Effector memory CD8-positive, alpha-beta T cell (primary cell): ENCODE measurements around the gene HSPB7.
"Not testable (repeated sequence)": the region's sequence is repeated elsewhere in the genome, so short reads cannot be mapped to it uniquely, and the experiment has no call there.

ENCODE experiments used
- ATAC-seq: fragments of 150-1000 bp; cut with Tn5 transposase; replicated peaks from 2 replicates; pipeline ENCODE4 v1.10.0; 2021; ENCODE audit warnings: mild to moderate bottlenecking, moderate library complexity
- DNase-seq, 3 experiments: peaks; one replicate each; pipeline ENCODE4 v3.0.0; 2021
- H3K27ac Mint-ChIP-seq, 2 donors: one replicate each; pipeline ENCODE4 v1.8.0; 2022; ENCODE audit warnings: mild to moderate bottlenecking in 2 of 2, mixed read lengths in 2 of 2, moderate library complexity in 2 of 2
- H3K27me3 Mint-ChIP-seq, 2 donors: one replicate each; pipeline ENCODE4 v1.8.0; 2022; ENCODE audit warnings: mixed read lengths in 2 of 2
- H3K36me3 Mint-ChIP-seq: one replicate; pipeline ENCODE4 v1.8.0; 2022; ENCODE audit warnings: mild to moderate bottlenecking, moderate library complexity, mixed read lengths; ENCODE audit not compliant: insufficient read depth
- H3K4me1 Mint-ChIP-seq, 2 donors: one replicate each; pipeline ENCODE4 v1.8.0; 2022; ENCODE audit warnings: low read depth in 2 of 2, mixed read lengths in 2 of 2
- H3K4me3 Mint-ChIP-seq, 2 donors: one replicate each; pipeline ENCODE4 v1.8.0; 2022; ENCODE audit warnings: mild to moderate bottlenecking in 2 of 2, mixed read lengths in 2 of 2, moderate library complexity in 2 of 2
- H3K9me3 Mint-ChIP-seq, 2 donors: one replicate each; pipeline ENCODE4 v1.8.0; 2022; ENCODE audit warnings: mixed read lengths in 2 of 2

Gene HSPB7

DNA sequence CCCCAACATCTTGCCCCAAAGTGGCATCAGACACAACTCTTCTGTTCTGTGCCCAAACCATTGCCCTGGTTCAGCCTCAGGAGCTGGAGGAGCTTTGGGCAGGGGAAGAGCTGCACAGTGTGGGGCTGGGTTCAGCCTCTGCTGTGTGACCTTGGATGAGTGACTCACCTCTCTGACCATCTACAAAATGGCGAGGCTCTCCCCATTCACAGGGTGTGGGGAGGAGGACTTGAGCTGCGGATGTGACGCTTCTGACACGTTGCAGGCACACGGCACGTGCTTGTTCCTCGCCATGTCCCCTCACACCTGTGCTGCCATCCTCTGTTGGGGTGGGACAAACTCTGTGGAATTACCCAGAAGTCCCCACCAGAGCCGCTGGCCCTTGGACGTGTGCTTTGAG lies 24.8 kb upstream of the HSPB7 start:
- not testable (repeated sequence) for H3K36me3 Mint-ChIP-seq
- peaks cover 12 to 74% of the 10 kb centered on the region in 2 donors for H3K27me3 Mint-ChIP-seq

DNA sequence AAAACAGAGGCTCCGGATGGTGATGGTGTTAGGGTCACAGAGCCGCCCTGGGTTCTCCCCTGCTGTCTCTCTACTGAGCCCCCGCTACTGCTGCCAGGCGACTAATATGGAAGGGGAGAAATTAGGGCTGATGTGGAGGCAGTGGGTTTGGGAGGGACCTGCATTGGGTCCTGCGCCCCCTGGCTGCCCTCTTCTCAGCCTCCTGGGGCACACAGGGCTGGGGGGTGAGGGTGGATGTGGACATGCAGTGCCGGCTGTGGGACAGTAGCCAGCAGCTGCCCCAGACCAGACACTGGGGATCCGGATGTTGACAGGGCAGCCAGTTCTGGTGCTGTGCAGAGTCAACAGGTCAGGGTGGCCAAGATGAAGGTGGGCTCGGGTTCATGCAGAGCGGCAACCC lies 24.3 kb upstream of the HSPB7 start:
- ATAC-seq (no peak), DNase-seq (no peak)
- Mint-ChIP-seq H3K27ac (no peak overlapping the region), H3K27me3 (peaks cover 13 to 74% of the 10 kb centered on the region in 2 donors), H3K36me3 (no peaks in the 10 kb centered on the region), H3K4me1 (no peaks in the 10 kb centered on the region), H3K4me3 (no peak overlapping the region), H3K9me3 (no peaks in the 10 kb centered on the region)

More for the DNA sequence above, 24.8 kb upstream of the HSPB7 start:
- not testable (repeated sequence) for H3K4me3 Mint-ChIP-seq, ATAC-seq, H3K4me1 Mint-ChIP-seq, H3K9me3 Mint-ChIP-seq, DNase-seq, H3K27ac Mint-ChIP-seq

DNA sequence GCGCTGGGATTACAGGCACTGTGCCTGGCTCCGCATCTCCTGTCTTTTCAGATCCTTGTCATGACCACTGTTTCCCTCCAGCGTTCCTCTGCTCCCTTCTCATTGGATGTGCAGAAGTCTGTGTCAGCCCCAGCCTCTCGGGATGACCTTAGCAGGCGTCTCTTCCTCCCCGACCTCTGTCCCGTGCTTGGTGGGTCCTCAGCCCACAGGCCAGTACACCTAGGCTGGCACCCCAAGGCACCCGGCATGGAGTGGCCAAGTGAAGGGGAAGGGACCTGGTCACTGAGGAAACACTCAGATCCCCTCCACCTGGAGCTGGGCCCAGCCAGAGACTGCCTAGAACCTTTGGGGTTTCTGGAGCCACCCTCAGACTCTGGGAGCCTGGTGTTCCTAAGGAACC lies 23.4 kb upstream of the HSPB7 start:
- ATAC-seq (no peak), DNase-seq (no peak)
- H3K27ac Mint-ChIP-seq: no peak overlapping the region
- peaks cover 16 to 70% of the 10 kb centered on the region in 2 donors for H3K27me3 Mint-ChIP-seq
- no peaks in the 10 kb centered on the region for H3K4me1 Mint-ChIP-seq
- H3K4me3 Mint-ChIP-seq: no peak overlapping the region
- no peaks in the 10 kb centered on the region for H3K9me3 Mint-ChIP-seq
- H3K36me3 Mint-ChIP-seq: no peaks in the 10 kb centered on the region

DNA sequence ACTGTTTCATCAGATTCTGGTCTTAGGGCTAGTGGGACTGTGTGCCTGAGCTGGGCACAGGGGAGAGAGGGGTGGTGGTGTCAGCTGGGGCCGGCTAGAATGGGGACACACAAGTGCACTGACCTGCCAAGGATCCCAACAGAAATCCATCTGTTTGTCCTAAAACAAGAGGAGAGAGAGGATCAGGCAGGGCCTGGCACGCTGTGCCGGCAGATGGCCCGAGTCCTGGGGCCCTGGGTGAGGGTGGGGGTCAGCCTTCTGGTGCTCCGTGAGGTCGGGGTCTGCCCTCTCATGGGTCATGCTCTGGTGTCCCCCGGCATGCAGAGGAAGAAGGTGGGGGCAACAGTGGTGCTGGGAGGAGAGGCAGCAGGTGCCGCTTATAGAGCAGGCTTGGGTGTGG lies 22.0 kb upstream of the HSPB7 start:
- H3K27me3 Mint-ChIP-seq: peaks cover 16 to 60% of the 10 kb centered on the region in 2 donors
- DNase-seq, H3K9me3 Mint-ChIP-seq, ATAC-seq, H3K27ac Mint-ChIP-seq, H3K36me3 Mint-ChIP-seq, H3K4me1 Mint-ChIP-seq, H3K4me3 Mint-ChIP-seq: not testable (repeated sequence)

DNA sequence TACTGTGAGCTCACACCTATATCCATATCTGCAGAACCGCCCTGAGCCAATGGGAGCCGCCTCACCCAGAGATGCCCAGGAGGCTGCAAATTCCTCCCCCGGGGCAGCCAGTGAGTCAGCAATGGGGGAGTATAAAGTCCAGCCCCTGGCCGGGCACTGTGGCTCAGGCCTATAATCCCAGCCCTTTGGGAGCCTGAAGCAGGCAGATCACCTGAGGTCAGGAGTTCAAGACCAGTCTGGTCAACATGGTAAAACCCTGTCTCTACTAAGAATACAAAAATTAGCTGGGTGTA lies 20.7 kb upstream of the HSPB7 start:
- Mint-ChIP-seq H3K4me1 (no peaks in the 10 kb centered on the region), H3K4me3 (no peak overlapping the region), H3K36me3 (no peaks in the 10 kb centered on the region), H3K9me3 (no peaks in the 10 kb centered on the region), H3K27ac (no peak overlapping the region), H3K27me3 (peaks cover 22 to 56% of the 10 kb centered on the region in 2 donors)
- no peak for DNase-seq
- ATAC-seq: no peak

DNA sequence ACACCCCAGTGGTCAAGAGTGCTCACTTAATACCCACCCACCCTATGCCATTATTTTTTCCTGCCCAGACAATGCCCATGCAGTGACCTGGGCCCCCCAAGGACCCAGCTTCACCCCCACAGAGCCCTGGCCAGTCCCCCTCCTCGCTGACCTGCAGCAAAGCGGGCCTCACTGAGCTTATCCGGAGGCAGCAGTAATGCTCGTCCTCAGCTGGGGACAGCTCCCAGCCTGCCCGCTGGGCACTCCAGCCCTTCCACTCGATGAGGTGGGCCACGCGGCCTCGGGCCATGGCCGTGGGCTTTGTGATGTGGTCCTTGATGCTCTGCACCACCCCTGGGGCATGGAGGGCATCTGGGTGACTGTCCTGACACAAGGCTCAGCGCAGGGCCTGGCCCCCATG lies 18.6 kb upstream of the HSPB7 start:
- H3K36me3 Mint-ChIP-seq, H3K9me3 Mint-ChIP-seq, DNase-seq, H3K27ac Mint-ChIP-seq, ATAC-seq, H3K4me1 Mint-ChIP-seq, H3K4me3 Mint-ChIP-seq: not testable (repeated sequence)
- peaks cover 22 to 56% of the 10 kb centered on the region in 2 donors for H3K27me3 Mint-ChIP-seq

DNA sequence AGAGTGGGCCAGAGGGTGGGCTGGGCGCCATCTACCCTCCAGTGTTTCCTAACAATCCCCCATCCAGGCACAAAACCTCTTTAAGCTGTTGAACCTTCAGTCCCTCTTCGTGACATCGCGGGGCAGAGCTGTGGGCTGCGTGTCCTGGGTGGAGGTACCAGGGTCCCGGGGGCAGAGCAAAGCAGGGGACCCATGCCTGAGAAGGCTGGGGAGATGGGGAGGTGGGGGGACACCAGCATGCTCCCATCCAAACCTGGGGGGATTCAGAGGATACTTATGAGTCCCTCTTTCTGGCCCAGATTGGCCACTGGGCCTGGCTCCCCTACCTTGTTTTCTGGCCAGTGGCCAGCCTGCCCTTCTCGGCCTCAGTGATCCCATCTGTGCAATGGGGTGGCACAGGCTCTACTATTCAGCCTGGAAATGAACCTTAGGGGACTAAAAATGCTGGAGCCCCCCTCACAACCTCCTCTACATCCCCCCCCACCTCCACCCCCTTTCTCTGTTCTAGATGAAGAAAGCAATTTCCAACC lies 15.3 kb upstream of the HSPB7 start:
- not testable (repeated sequence) for DNase-seq, ATAC-seq, H3K4me3 Mint-ChIP-seq, H3K4me1 Mint-ChIP-seq, H3K27ac Mint-ChIP-seq, H3K36me3 Mint-ChIP-seq, H3K9me3 Mint-ChIP-seq
- peaks cover 27 to 65% of the 10 kb centered on the region in 2 donors for H3K27me3 Mint-ChIP-seq

DNA sequence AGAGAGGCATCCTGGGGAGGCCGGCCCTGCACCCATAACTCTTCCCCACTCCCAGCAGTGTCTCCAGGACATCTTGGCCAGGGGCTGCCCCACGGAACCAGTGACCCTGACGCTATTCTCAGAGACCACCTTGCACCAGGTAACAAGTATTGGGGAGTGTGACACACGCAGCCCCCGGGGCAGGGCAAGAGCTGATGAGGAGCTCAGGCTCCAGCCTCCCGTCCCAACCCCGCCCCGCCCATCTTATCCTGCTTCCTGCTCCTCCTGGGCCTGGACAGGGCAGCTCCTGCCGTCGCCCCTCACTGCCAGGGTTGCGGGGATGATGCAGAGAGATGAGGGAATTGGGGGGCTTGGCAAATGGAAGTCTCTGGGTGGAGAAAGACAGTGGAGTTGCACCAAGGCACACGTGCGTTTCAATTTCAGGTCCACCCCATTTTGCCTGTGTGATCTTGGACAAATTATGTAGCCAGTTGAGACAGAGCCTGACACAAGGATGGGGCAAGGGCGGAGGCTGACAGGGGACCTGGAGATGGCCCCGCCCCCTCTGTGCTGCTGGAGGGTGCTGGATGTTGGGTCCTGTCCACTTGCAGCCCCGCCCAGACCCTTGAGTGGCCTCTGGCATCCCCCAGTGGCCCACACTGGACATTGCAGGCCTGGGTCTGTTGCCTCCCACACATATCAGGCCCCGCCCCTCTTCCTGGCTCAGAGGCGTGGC lies 14.7 kb upstream of the HSPB7 start:
- Mint-ChIP-seq H3K27ac (no peak overlapping the region), H3K4me1 (peaks cover 0 to 2% of the 10 kb centered on the region in 2 donors), H3K9me3 (no peaks in the 10 kb centered on the region), H3K36me3 (no peaks in the 10 kb centered on the region), H3K27me3 (peaks cover 31 to 69% of the 10 kb centered on the region in 2 donors), H3K4me3 (no peak overlapping the region)
- peak in 2 of 3 experiments; percentile 18 to 22 for DNase-seq
- peak; percentile 79 for ATAC-seq

DNA sequence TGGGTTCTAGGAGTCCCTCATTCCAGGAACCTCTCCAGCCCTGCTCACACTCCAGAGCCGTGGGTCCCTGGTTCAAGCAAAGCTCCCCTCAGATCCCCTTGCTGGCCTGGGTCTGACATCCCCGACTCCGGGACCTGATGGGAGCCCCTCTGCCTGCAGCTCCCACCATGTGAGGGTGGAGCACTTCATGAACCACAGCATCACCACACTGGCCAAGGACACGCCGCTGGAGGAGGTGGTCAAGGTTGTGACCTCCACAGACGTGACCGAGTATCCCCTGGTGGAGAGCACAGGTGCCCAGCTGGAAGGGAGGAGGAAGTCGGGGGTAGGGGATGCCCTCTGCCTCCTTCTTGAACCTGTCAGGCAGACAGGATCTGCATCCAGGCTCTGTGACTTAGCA lies 13.7 kb upstream of the HSPB7 start:
- no peak overlapping the region for H3K27ac Mint-ChIP-seq
- no peaks in the 10 kb centered on the region for H3K36me3 Mint-ChIP-seq
- H3K4me1 Mint-ChIP-seq: peaks cover 0 to 2% of the 10 kb centered on the region in 2 donors
- DNase-seq: no peak
- no peaks in the 10 kb centered on the region for H3K9me3 Mint-ChIP-seq
- H3K4me3 Mint-ChIP-seq: no peak overlapping the region
- ATAC-seq: no peak
- peaks cover 26 to 63% of the 10 kb centered on the region in 2 donors for H3K27me3 Mint-ChIP-seq

DNA sequence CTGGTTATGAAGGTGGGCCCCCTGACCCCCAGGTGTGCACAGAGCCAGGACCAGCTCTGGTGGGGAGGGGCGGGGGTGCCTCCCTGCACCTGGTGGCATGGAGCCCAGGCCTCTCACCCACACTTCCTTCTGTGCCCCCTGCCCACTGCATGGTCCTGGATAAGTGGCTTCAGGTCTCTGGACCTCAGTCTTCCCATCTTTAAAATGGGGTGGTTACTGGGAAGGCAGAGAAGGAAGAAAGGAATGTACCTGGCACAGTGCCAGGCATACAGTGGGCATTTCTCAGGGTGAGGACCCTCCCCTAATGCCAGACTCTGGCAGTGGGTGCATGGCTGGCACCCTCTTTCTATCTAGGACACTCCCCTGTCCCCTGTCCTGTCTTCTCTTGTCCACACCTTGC lies 11.4 kb upstream of the HSPB7 start:
- H3K27me3 Mint-ChIP-seq: peaks cover 23 to 62% of the 10 kb centered on the region in 2 donors
- peaks cover 0 to 2% of the 10 kb centered on the region in 2 donors for H3K4me1 Mint-ChIP-seq
- H3K36me3 Mint-ChIP-seq: no peaks in the 10 kb centered on the region
- H3K9me3 Mint-ChIP-seq: no peaks in the 10 kb centered on the region
- ATAC-seq: no peak
- H3K27ac Mint-ChIP-seq: no peak overlapping the region
- no peak for DNase-seq
- no peak overlapping the region for H3K4me3 Mint-ChIP-seq

DNA sequence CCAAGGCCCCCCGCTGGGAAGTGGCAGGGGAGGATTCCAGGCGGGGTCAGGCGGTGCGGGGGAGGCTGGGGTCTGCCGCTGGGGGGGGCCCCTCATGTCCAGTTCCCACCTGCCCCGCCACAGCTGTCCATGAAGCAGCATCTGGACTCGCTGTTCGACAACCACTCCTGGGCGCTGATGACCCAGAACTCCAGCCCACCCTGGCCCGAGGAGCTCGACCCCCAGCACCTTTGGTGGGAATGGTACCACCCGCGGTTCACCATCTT lies 11.1 kb upstream of the HSPB7 start:
- ATAC-seq, H3K9me3 Mint-ChIP-seq, H3K4me3 Mint-ChIP-seq, H3K36me3 Mint-ChIP-seq, H3K27ac Mint-ChIP-seq, H3K4me1 Mint-ChIP-seq, DNase-seq: not testable (repeated sequence)
- H3K27me3 Mint-ChIP-seq: peaks cover 24 to 62% of the 10 kb centered on the region in 2 donors

DNA sequence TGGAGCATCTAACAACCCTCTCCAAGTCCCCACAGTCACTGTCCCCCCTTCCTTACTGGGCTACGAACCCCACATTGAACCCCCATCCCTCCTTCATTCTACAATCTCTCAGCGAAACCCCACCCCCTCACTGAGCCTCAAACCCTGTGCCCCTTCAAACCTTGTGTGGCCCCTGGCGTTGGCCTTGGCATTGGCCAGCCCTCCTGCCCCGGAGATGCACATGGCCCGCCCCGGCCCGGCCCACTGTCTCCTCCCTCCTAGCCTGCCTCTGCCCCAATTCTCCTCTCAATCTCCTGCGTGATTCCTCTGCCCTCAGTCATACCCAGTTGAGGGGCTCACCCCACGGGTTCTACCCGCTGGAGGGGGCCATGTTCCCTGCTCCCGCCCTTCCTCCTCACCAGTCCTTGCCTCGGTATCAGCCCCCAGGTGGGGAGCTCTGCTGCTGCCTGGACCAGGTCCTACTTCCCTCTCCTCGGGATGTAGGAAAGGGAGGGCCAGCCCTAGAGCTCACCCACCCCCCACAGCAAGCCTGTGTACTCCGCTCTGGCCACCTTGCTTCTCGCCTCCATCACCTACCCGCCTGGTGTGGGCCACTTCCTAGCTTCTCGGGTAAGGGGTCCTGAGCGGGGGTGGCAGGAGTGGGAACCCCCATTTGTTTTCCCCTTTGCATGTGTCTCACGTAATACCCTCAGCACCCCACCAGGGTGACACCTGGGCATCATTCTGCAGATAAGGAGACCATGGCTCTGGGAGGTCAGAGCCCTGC lies 10.6 kb upstream of the HSPB7 start:
- peaks cover 0 to 2% of the 10 kb centered on the region in 2 donors for H3K4me1 Mint-ChIP-seq
- H3K27me3 Mint-ChIP-seq: peaks cover 25 to 65% of the 10 kb centered on the region in 2 donors
- H3K27ac Mint-ChIP-seq: no peak overlapping the region
- DNase-seq: no peak
- H3K9me3 Mint-ChIP-seq: no peaks in the 10 kb centered on the region
- no peak overlapping the region for H3K4me3 Mint-ChIP-seq
- ATAC-seq: no peak
- no peaks in the 10 kb centered on the region for H3K36me3 Mint-ChIP-seq

DNA sequence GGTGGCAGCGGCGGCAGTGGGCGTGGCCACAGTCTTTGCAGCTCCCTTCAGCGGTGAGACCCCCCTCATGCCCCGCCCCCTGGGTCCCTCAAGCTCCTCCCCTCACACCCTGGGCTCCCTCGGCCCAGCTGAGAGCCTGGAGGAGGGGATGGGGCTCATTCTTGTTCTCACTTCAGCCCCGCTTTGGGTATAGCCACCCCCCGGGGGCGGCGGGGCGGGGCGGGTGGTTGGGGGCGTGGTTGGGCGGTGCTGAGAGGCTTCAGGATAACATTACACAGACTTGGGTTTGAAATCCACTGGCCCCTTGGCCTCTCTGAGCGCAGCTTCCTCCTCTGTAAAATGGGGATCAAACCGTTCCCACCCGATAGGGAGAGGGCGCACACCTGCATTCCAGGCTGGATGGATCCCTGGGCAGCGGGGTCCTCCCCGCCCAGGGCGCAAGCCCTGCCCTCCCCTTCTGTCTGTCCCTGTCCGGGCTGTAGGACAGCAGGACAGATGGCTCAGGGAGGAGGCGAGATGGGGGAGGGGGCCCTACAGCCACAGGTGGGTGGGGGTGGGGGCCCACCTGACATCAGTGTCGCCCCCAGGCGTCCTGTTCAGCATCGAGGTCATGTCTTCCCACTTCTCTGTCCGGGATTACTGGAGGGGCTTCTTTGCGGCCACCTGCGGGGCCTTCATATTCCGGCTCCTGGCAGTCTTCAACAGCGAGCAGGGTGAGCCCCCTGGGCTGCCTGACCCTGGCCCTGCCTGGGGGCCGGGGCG lies 9.1 kb upstream of the HSPB7 start:
- DNase-seq (peak in 1 of 3 experiments; percentile 10), ATAC-seq (peak; percentile 40)
- peak overlapping the region in 1 of 2 donors; percentile 12 for H3K4me3 Mint-ChIP-seq

More for the DNA sequence above, 9.1 kb upstream of the HSPB7 start:
- Mint-ChIP-seq H3K9me3 (no peaks in the 10 kb centered on the region), H3K27me3 (peaks cover 32 to 66% of the 10 kb centered on the region in 2 donors), H3K36me3 (no peaks in the 10 kb centered on the region), H3K27ac (no peak overlapping the region), H3K4me1 (peaks cover 0 to 4% of the 10 kb centered on the region in 2 donors)
